Activated B cell treated with CpG ODN at 0.5 μM for 24 hours (primary cell): ENCODE measurements around the gene IVNS1ABP. TPM values are rescaled to one million over a fixed set of nuclear protein-coding genes. Genes with fewer than 3 reads are reported as not detected.

Experiments used
- ATAC-seq: fragments of 200-7000 bp; cut with Tn5 transposase; one replicate; pipeline ENCODE4 v1.10.0; 2021; ENCODE audit warnings: low read depth, mild to moderate bottlenecking, moderate library complexity
- CTCF ChIA-PET: fragments of 350-600 bp; sonication (Branson Sonifier 250); formaldehyde crosslinking; loops from one replicate; lab custom pipeline; 2021; ENCODE audit warnings: antibody characterized with exemption; lab: Charles Lee
- POLR2A ChIA-PET: fragments of 350-600 bp; sonication (Branson Sonifier 250); formaldehyde crosslinking; loops from one replicate; lab custom pipeline; 2021; ENCODE audit warnings: antibody characterized with exemption; lab: Charles Lee
- DNase-seq: peaks from one replicate; pipeline ENCODE4 v3.0.0; 2022
- H3K27ac Mint-ChIP-seq: one replicate; pipeline ENCODE4 v1.8.0; 2020; ENCODE audit warnings: mixed read lengths
- H3K27me3 Mint-ChIP-seq: one replicate; pipeline ENCODE4 v1.8.0; 2021; ENCODE audit warnings: mixed read lengths
- H3K36me3 Mint-ChIP-seq: one replicate; pipeline ENCODE4 v1.8.0; 2021; ENCODE audit warnings: low read depth, mixed read lengths
- H3K4me1 Mint-ChIP-seq: one replicate; pipeline ENCODE4 v1.8.0; 2021; ENCODE audit warnings: mixed read lengths
- H3K4me3 Mint-ChIP-seq: one replicate; pipeline ENCODE4 v1.8.0; 2020; ENCODE audit warnings: mild to moderate bottlenecking, mixed read lengths
- H3K9me3 Mint-ChIP-seq: one replicate; pipeline ENCODE4 v1.8.0; 2020; ENCODE audit warnings: mixed read lengths
- intact Hi-C: fragments of 100-400 bp; cut with micrococcal nuclease; formaldehyde crosslinking; loops from one replicate; pipeline ENCODE4 v1.15.1; 2024
- total RNA-seq: library from RNA; stranded (reverse); gene quantifications from 2 replicates; pipeline ENCODE4 v1.2.3, GENCODE V29; 2022
- TF ChIP-seq, protein P1 (sequence below): fragments of 200-600 bp; IDR thresholded peaks from one replicate; pipeline ENCODE4 v1.8.0; 2022; ENCODE audit warnings: antibody characterized with exemption, mild to moderate bottlenecking

The IVNS1ABP gene
- total RNA-seq, 1 donor from 2014 or later: 149 TPM

DNA sequence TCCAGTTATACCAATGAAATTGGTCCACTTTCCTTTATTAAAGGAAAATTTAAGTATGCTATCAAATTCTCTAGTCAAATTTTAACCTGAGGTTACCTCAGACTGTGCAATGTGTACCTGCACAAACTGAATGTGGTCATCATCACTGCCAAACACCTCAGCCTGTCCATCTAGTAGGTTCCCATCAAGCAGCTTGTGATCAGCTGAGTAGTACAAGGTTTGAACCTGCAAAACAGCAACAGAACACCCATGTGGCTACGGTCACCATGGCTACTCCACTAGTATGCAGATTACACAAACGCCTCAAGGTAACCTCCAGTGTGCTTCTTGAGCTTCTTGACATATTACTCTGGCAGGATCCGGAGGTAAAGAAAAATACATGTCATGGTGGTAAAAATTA, 11.6 kb downstream of the IVNS1ABP start:
- intact Hi-C loops: loop anchor here (10.0 kb wide), 1 partner anchor 1029 kb away; no protein-coding TSS in a partner anchor
- ATAC-seq (no peak), DNase-seq (no peak)
- Mint-ChIP-seq H3K9me3 (no peaks in the 10 kb centered on the region), H3K4me1 (no peaks in the 10 kb centered on the region), H3K4me3 (no peak overlapping the region), H3K36me3 (peaks cover 86% of the 10 kb centered on the region), H3K27ac (no peak overlapping the region), H3K27me3 (no peaks in the 10 kb centered on the region)
- ChIA-PET CTCF (interaction anchor here (2.2 kb wide), 1 partner anchor 365 kb away, joined by 9 read pairs; no protein-coding TSS in a partner anchor), POLR2A (interaction anchor here (2.1 kb wide), 1 partner anchor 12 kb away, joined by 10 read pairs; the partner anchor contains the start of gene IVNS1ABP)
- TF ChIP-seq, protein P1, sequence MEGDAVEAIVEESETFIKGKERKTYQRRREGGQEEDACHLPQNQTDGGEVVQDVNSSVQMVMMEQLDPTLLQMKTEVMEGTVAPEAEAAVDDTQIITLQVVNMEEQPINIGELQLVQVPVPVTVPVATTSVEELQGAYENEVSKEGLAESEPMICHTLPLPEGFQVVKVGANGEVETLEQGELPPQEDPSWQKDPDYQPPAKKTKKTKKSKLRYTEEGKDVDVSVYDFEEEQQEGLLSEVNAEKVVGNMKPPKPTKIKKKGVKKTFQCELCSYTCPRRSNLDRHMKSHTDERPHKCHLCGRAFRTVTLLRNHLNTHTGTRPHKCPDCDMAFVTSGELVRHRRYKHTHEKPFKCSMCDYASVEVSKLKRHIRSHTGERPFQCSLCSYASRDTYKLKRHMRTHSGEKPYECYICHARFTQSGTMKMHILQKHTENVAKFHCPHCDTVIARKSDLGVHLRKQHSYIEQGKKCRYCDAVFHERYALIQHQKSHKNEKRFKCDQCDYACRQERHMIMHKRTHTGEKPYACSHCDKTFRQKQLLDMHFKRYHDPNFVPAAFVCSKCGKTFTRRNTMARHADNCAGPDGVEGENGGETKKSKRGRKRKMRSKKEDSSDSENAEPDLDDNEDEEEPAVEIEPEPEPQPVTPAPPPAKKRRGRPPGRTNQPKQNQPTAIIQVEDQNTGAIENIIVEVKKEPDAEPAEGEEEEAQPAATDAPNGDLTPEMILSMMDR: no peak

GRCh38 chr1:185300152-185300551, 16.9 kb downstream of the IVNS1ABP start:
- H3K27me3 Mint-ChIP-seq: no peaks in the 10 kb centered on the region
- peaks cover 84% of the 10 kb centered on the region for H3K36me3 Mint-ChIP-seq
- TF ChIP-seq, protein P1: no peak

DNA sequence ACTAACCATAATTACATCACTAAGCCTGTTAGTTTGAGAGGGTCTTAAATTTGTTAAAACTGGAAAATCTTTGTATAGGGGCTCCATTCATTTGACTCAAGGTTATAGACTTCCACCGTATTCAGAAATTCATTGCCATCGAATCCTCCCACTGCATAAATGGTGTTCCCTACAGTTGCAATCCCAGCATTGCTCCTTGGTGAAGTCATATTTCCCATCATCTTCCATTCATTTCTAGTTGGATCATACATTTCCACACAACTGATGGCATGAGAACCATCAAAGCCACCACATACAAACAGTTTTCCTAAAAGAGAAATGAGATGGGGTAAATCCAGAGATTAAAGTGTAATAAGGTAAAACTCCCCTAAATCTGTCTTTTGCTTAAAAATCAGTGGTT, 19.1 kb downstream of the IVNS1ABP start:
- peaks cover 2% of the 10 kb centered on the region for H3K4me1 Mint-ChIP-seq
- no peak for ATAC-seq
- H3K27me3 Mint-ChIP-seq: no peaks in the 10 kb centered on the region
- POLR2A ChIA-PET: no interaction called here
- peaks cover 76% of the 10 kb centered on the region for H3K36me3 Mint-ChIP-seq
- CTCF ChIA-PET: no interaction called here
- DNase-seq: no peak
- no peak overlapping the region for H3K27ac Mint-ChIP-seq
- TF ChIP-seq, protein P1: no peak
- H3K4me3 Mint-ChIP-seq: no peak overlapping the region
- intact Hi-C loops: no loop called here
- no peaks in the 10 kb centered on the region for H3K9me3 Mint-ChIP-seq

More at GRCh38 chr1:185300152-185300551, 16.9 kb downstream of the IVNS1ABP start:
- Mint-ChIP-seq H3K4me1 (no peaks in the 10 kb centered on the region), H3K27ac (no peak overlapping the region), H3K9me3 (no peaks in the 10 kb centered on the region), H3K4me3 (no peak overlapping the region)
- no peak for DNase-seq
- intact Hi-C loops: loop anchor here (10.0 kb wide), 1 partner anchor 1035 kb away; no protein-coding TSS in a partner anchor
- POLR2A ChIA-PET: interaction anchor here (0.7 kb wide), 1 partner anchor 25 kb away, joined by 3 read pairs; no protein-coding TSS in a partner anchor
- CTCF ChIA-PET: interaction anchor here (1.2 to 1.3 kb wide), 2 partner anchors 259 to 370 kb away, joined by 3 to 5 read pairs; no protein-coding TSS in a partner anchor
- no peak for ATAC-seq

GRCh38 chr1:185295091-185295490, 22.0 kb downstream of the IVNS1ABP start:
- Mint-ChIP-seq H3K27ac (no peak overlapping the region), H3K4me1 (peaks cover 24% of the 10 kb centered on the region), H3K36me3 (peaks cover 54% of the 10 kb centered on the region), H3K4me3 (no peak overlapping the region), H3K9me3 (no peaks in the 10 kb centered on the region), H3K27me3 (no peaks in the 10 kb centered on the region)
- DNase-seq: no peak
- TF ChIP-seq, protein P1: no peak
- ChIA-PET CTCF (interaction anchor here (0.7 kb wide), 1 partner anchor 386 kb away, joined by 3 read pairs; no protein-coding TSS in a partner anchor), POLR2A (no interaction called here)
- ATAC-seq: no peak
- intact Hi-C loops: loop anchor here (2.0 kb wide), 1 partner anchor 20 kb away; no protein-coding TSS in a partner anchor

GRCh38 chr1:185293967-185294542, 23.0 kb downstream of the IVNS1ABP start:
- Mint-ChIP-seq H3K27ac (no peak overlapping the region), H3K9me3 (peaks cover 6% of the 10 kb centered on the region), H3K27me3 (no peaks in the 10 kb centered on the region), H3K4me3 (no peak overlapping the region), H3K4me1 (peaks cover 26% of the 10 kb centered on the region), H3K36me3 (peaks cover 46% of the 10 kb centered on the region)
- intact Hi-C loops: loop anchor here (2.0 kb wide), 1 partner anchor 21 kb away; no protein-coding TSS in a partner anchor
- ChIA-PET CTCF (no interaction called here), POLR2A (interaction anchor here (2.1 kb wide), 1 partner anchor 23 kb away, joined by 6 read pairs; the partner anchor contains the start of gene IVNS1ABP)
- DNase-seq (no peak), ATAC-seq (no peak)
- TF ChIP-seq, protein P1: no peak
